K562 (cell line): ENCODE measurements around the gene DTHD1. TPM values are rescaled to one million over a fixed set of nuclear protein-coding genes. Genes with fewer than 3 reads are reported as not detected.

Experiments used
- ATAC-seq: fragments of 200-7000 bp; cut with Tn5 transposase; 3 replicates; pipeline ENCODE4 v1.9.1; 2020; ENCODE audit warnings: moderate library complexity
- BruUV-seq: library from RNA; stranded (reverse); fragments of 400-500 nt; replicated peaks from 2 replicates; lab custom pipeline; 2021; lab: Mats Ljungman, UMichigan
- CTCF ChIA-PET: fragments of 300-600 bp; formaldehyde crosslinking; extraction: SDS; loops from one replicate; lab custom pipeline; 2021; ENCODE audit warnings: low intra/inter-chr PET ratio; lab: Yijun Ruan, JAX
- POLR2A ChIA-PET: fragments of 300-600, 350-650 bp; sonication (Branson Sonifier 250); formaldehyde crosslinking; extraction: SDS; loops from one replicate; lab custom pipeline; 2021; ENCODE audit warnings: antibody characterized with exemption, inconsistent platforms; lab: Yijun Ruan, JAX
- DNase-seq, 4 experiments: peaks; one replicate each; pipeline versions ENCODE4 v3.0.0 to v3.0.0-alpha.2; 2011 to 2018; ENCODE audit warnings: low spot score in 3 of 4, mixed read lengths in 3 of 4; ENCODE audit errors: extremely low read depth in 1 of 4
- FAIRE-seq: peaks from 2 replicates; lab custom pipeline; 2011; peaks lifted over from hg19 to GRCh38; lab: Jason Lieb, UNC
- H2AFZ ChIP-seq: 2 replicates; pipeline ENCODE4 v1.6.0; 2011; ENCODE audit warnings: low read depth, low read length, control low read depth, inconsistent platforms
- H3K27ac ChIP-seq: fragments of 200-600 bp; 3 replicates; pipeline ENCODE4 v1.8.0; 2011; ENCODE audit warnings: low read depth, mild to moderate bottlenecking, control low read depth, inconsistent platforms, low read length, moderate library complexity, mixed read lengths; ENCODE audit errors: extremely low read depth
- H3K27me3 ChIP-seq, 2 experiments: fragments of 300-600 bp in 1 of 2; 2 replicates in 1 of 2; 3 replicates in 1 of 2; pipeline versions ENCODE4 v1.6.0 to v1.8.0; 2011; ENCODE audit warnings: inconsistent platforms in 2 of 2, low read length in 2 of 2, mild to moderate bottlenecking in 1 of 2, mixed read lengths in 1 of 2, moderate library complexity in 1 of 2; ENCODE audit not compliant: control insufficient read depth in 2 of 2, insufficient read depth in 2 of 2
- H3K36me3 ChIP-seq: fragments of 300-600 bp; 3 replicates; pipeline ENCODE4 v1.8.0; 2011; ENCODE audit warnings: mild to moderate bottlenecking, low read length, inconsistent platforms; ENCODE audit not compliant: control insufficient read depth, insufficient read depth
- H3K4me1 ChIP-seq, 2 experiments: fragments of 200-600 bp in 1 of 2; replicated peaks in 1 of 2; 2 replicates in 1 of 2; 3 replicates in 1 of 2; pipeline versions ENCODE4 v1.5.1 to v1.8.0; 2011; ENCODE audit warnings: inconsistent platforms in 2 of 2, low read length in 2 of 2, mild to moderate bottlenecking in 1 of 2, mixed read lengths in 1 of 2, moderate library complexity in 1 of 2; ENCODE audit not compliant: control insufficient read depth in 2 of 2, insufficient read depth in 2 of 2
- H3K4me2 ChIP-seq: 2 replicates; pipeline ENCODE4 v1.6.1; 2011; ENCODE audit warnings: low read length, control low read depth, inconsistent platforms, mixed read lengths; ENCODE audit not compliant: insufficient read depth
- H3K4me3 ChIP-seq: fragments of 200-600 bp; sonication (generic), shearing (Covaris generic); 2 replicates; pipeline ENCODE4 v1.5.1; 2016; ENCODE audit warnings: control low read depth, inconsistent platforms
- H3K79me2 ChIP-seq: fragments of 200-600 bp; 3 replicates; pipeline ENCODE4 v1.8.0; 2011; ENCODE audit warnings: low read length, inconsistent platforms; ENCODE audit not compliant: control insufficient read depth, insufficient read depth
- H3K9ac ChIP-seq, 2 experiments: 2 replicates each; pipeline versions ENCODE4 v1.6.0 to v1.6.1; 2011; ENCODE audit warnings: low read depth in 2 of 2, low read length in 2 of 2, control low read depth in 1 of 2, inconsistent platforms in 1 of 2, mild to moderate bottlenecking in 1 of 2, mixed read lengths in 1 of 2; ENCODE audit not compliant: insufficient read depth in 1 of 2
- H3K9me1 ChIP-seq: one replicate; pipeline ENCODE4 v1.6.0; 2011; ENCODE audit warnings: inconsistent platforms, mild to moderate bottlenecking, low read length, moderate library complexity; ENCODE audit not compliant: control insufficient read depth, insufficient read depth
- H3K9me3 ChIP-seq: replicated peaks from 2 replicates; pipeline ENCODE4 v1.5.1; 2011; ENCODE audit warnings: low read depth, low read length, inconsistent platforms; ENCODE audit not compliant: control insufficient read depth, insufficient read depth
- H4K20me1 ChIP-seq: replicated peaks from 2 replicates; pipeline ENCODE4 v1.6.1; 2011; ENCODE audit warnings: low read length, inconsistent platforms, mixed read lengths; ENCODE audit not compliant: control insufficient read depth, insufficient read depth
- CREB3 ChIP-seq: fragments of 450-650 bp; conservative IDR thresholded peaks from 2 replicates; pipeline ENCODE4 v1.6.1; 2016; ENCODE audit warnings: missing genetic modification characterization, low read depth, mild to moderate bottlenecking, missing compliant biosample characterization, moderate library complexity
- THRB ChIP-seq: fragments of 450-650 bp; formaldehyde crosslinking; conservative IDR thresholded peaks from 2 replicates; pipeline ENCODE4 v1.4.0; 2022; ENCODE audit warnings: mild to moderate bottlenecking, missing genetic modification characterization
- ZNF695 ChIP-seq: fragments of 450-650 bp; formaldehyde crosslinking; IDR thresholded peaks from 2 replicates; pipeline ENCODE4 v1.4.0; 2020; ENCODE audit warnings: mild to moderate bottlenecking, moderate library complexity
- WGBS: fragments of 100-300 bp; shearing (Covaris generic); methylation state at CpG from one replicate; pipeline ENCODE4 v1.1.6; 2016; ENCODE audit warnings: low coverage, mixed read lengths; ENCODE audit not compliant: insufficient coverage; ENCODE audit errors: missing lambda C conversion rate; 5-methylcytosine and 5-hydroxymethylcytosine counted together
- in situ Hi-C: fragments of 300-500 bp; cut with MboI; formaldehyde crosslinking; loops from 4 replicates; pipeline ENCODE4 v1.15.0; 2018; ENCODE audit warnings: inconsistent platforms, mixed read lengths
- intact Hi-C: fragments of 100-400 bp; cut with micrococcal nuclease; formaldehyde crosslinking; loops from 2 replicates; pipeline ENCODE4 v1.14.2; 2022
- polyA plus RNA-seq, 8 experiments: library from polyadenylated mRNA; depleted of rRNA in 4 of 8; stranded (reverse) in 5 of 8; unstranded in 3 of 8; fragments of >200 nt; fragmentation: Nextera tagmentation in 2 of 8; fragmentation: Illumina TruSeq in 1 of 8; extraction: Ambion mirVana in 2 of 8; extraction: Trizol in 1 of 8; gene quantifications; 2 replicates each; pipeline versions ENCODE4 v1.2.1 to v1.2.3, GENCODE V29; 2011 to 2014; ENCODE audit warnings: inconsistent platforms in 1 of 8, missing spikeins in 1 of 8
- total RNA-seq, 7 experiments: library from RNA; depleted of rRNA in 6 of 7; stranded (reverse); fragments of >200 nt in 6 of 7; fragmentation: Illumina TruSeq in 2 of 7; extraction: Trizol in 2 of 7; gene quantifications; 2 replicates each; pipeline versions ENCODE4 v1.2.1 to v1.2.3, GENCODE V29; 2011 to 2021; ENCODE audit warnings: low replicate concordance in 1 of 7

Gene DTHD1
- total and polyA plus RNA-seq, 9 of the 15 experiments (the other 6 are each of a cell fraction or from before 2014, with no cell fraction given): not detected

GRCh38 chr4:36269101-36269500, 12.3 kb upstream of the DTHD1 start:
- 2% methylated on average over 4 of the region's 4 CpGs for WGBS
- intact Hi-C loops: no loop called here
- no peak overlapping the region for H3K27ac ChIP-seq

More at GRCh38 chr4:36269101-36269500, 12.3 kb upstream of the DTHD1 start:
- Histone ChIP-seq H3K9me3 (no peaks in the 10 kb centered on the region), H2AFZ (no peak overlapping the region), H4K20me1 (no peaks in the 10 kb centered on the region), H3K27me3 (no peaks in the 10 kb centered on the region), H3K4me3 (no peak overlapping the region), H3K79me2 (no peaks in the 10 kb centered on the region), H3K9ac (no peak overlapping the region), H3K36me3 (no peaks in the 10 kb centered on the region), H3K9me1 (no peaks in the 10 kb centered on the region), H3K4me2 (no peak overlapping the region), H3K4me1 (no peaks in the 10 kb centered on the region)
- ATAC-seq: no peak
- no peak for FAIRE-seq
- TF ChIP-seq THRB (CRISPR knock-in tag) (no peak), ZNF695 (CRISPR knock-in tag) (no peak), CREB3 (tag) (no peak)
- DNase-seq: no peak
- in situ Hi-C loops: no loop called here
- CTCF ChIA-PET: no interaction called here
- POLR2A ChIA-PET: no interaction called here
- BruUV-seq: no TSS peak
